DOHH2 (cell line): ENCODE data around the gene FNIP2.

Experiments
- CTCF ChIP-seq: fragments of 200-600 bp; sonication (generic); IDR thresholded peaks from one replicate; pipeline ENCODE4 v1.5.1; 2014; ENCODE audit warnings: antibody characterized with exemption, mild to moderate bottlenecking, low read depth, low read length; ENCODE audit not compliant: poor library complexity, severe bottlenecking
- EZH2phosphoT487 ChIP-seq: fragments of 200-600 bp; sonication (generic); IDR thresholded peaks from 2 replicates; pipeline ENCODE4 v1.6.1; 2017; ENCODE audit warnings: borderline replicate concordance, mild to moderate bottlenecking, antibody characterized with exemption, low read length, moderate library complexity, mixed read lengths

- no peak for TF ChIP-seq CTCF
- no peak for TF ChIP-seq EZH2phosphoT487
Measured at GRCh38 chr4:158809611-158810486, 41.0 kb downstream of the FNIP2 start.
